Endothelial cell of umbilical vein (primary cell): Measurements from ENCODE around the gene ADAM22. TPM values are rescaled to one million over a fixed set of nuclear protein-coding genes. Genes with fewer than 3 reads are reported as not detected.

Source experiments
- BruUV-seq: library from RNA; stranded (reverse); fragments of 400-500 nt; replicated peaks from 2 replicates; lab custom pipeline; 2021; lab: Mats Ljungman, UMichigan
- CTCF ChIA-PET: fragments of 300-600, 350-600 bp; sonication (Branson Sonifier 250); formaldehyde crosslinking; loops from one replicate; lab custom pipeline; 2021; ENCODE audit warnings: antibody characterized with exemption, inconsistent platforms; lab: Charles Lee
- POLR2A ChIA-PET: fragments of 300-600, 350-600 bp; sonication (Branson Sonifier 250); formaldehyde crosslinking; loops from one replicate; lab custom pipeline; 2021; ENCODE audit warnings: antibody characterized with exemption, inconsistent platforms; lab: Charles Lee
- DNase-seq: peaks from one replicate; pipeline ENCODE4 v3.0.0-alpha.2; 2011; ENCODE audit warnings: low read depth, low spot score
- FAIRE-seq: peaks from 2 replicates; lab custom pipeline; 2011; peaks lifted over from hg19 to GRCh38; lab: Jason Lieb, UNC
- H2AFZ ChIP-seq: 2 replicates; pipeline ENCODE4 v1.6.0; 2012; ENCODE audit warnings: low read depth, low read length, control low read depth, inconsistent platforms
- H3K27ac ChIP-seq: 2 replicates; pipeline ENCODE4 v1.5.1; 2011; ENCODE audit warnings: low read depth, mild to moderate bottlenecking, control low read depth, low read length, moderate library complexity; ENCODE audit not compliant: insufficient read depth
- H3K27me3 ChIP-seq, 2 experiments: 2 replicates each; pipeline versions ENCODE4 v1.6.0 to v1.6.1; 2011; ENCODE audit warnings: low read length in 2 of 2, mixed read lengths in 1 of 2; ENCODE audit not compliant: control insufficient read depth in 2 of 2, insufficient read depth in 2 of 2
- H3K36me3 ChIP-seq, 2 experiments: 2 replicates in 1 of 2; 3 replicates in 1 of 2; pipeline ENCODE4 v1.5.1; 2011; ENCODE audit warnings: low read length in 2 of 2, mild to moderate bottlenecking in 1 of 2, moderate library complexity in 1 of 2; ENCODE audit not compliant: control insufficient read depth in 2 of 2, insufficient read depth in 2 of 2; ENCODE audit errors: extremely low read depth in 1 of 2
- H3K4me1 ChIP-seq: 3 replicates; pipeline ENCODE4 v1.5.1; 2011; ENCODE audit warnings: mild to moderate bottlenecking, low read length; ENCODE audit not compliant: control insufficient read depth, insufficient read depth; ENCODE audit errors: extremely low read depth
- H3K4me2 ChIP-seq: 2 replicates; pipeline ENCODE4 v1.6.1; 2011; ENCODE audit warnings: low read length, control low read depth, mixed read lengths; ENCODE audit not compliant: insufficient read depth
- H3K4me3 ChIP-seq, 3 experiments: fragments of 200-600 bp in 1 of 3; sonication (generic), shearing (Covaris generic) in 1 of 3; replicated peaks in 1 of 3; 2 replicates each; pipeline ENCODE4 v1.5.1; 2011 to 2016; ENCODE audit warnings: control low read depth in 3 of 3, low read length in 3 of 3, mild to moderate bottlenecking in 2 of 3, inconsistent platforms in 1 of 3, low read depth in 1 of 3, moderate library complexity in 1 of 3; ENCODE audit not compliant: insufficient read depth in 1 of 3
- H3K79me2 ChIP-seq: 2 replicates; pipeline ENCODE4 v1.6.0; 2012; ENCODE audit warnings: low read length, inconsistent platforms; ENCODE audit not compliant: control insufficient read depth, insufficient read depth
- H3K9ac ChIP-seq: replicated peaks from 2 replicates; pipeline ENCODE3; 2011; ENCODE audit warnings: low read length, control low read depth; ENCODE audit not compliant: insufficient read depth; ENCODE audit errors: extremely low read depth
- H3K9me1 ChIP-seq: replicated peaks from 3 replicates; pipeline ENCODE4 v1.6.0; 2011; ENCODE audit warnings: mild to moderate bottlenecking, low read length; ENCODE audit not compliant: control insufficient read depth, insufficient read depth; ENCODE audit errors: extremely low read depth
- H3K9me3 ChIP-seq: replicated peaks from 2 replicates; pipeline ENCODE4 v1.5.1; 2012; ENCODE audit warnings: low read length, inconsistent platforms; ENCODE audit not compliant: control insufficient read depth, insufficient read depth
- H4K20me1 ChIP-seq: replicated peaks from 2 replicates; pipeline ENCODE3; 2011; ENCODE audit warnings: mild to moderate bottlenecking, low read length; ENCODE audit not compliant: control insufficient read depth, insufficient read depth; ENCODE audit errors: extremely low read depth
- EZH2 ChIP-seq: IDR thresholded peaks from 2 replicates; pipeline ENCODE4 v1.6.1; 2012; ENCODE audit warnings: borderline replicate concordance, low read depth, mild to moderate bottlenecking, moderate library complexity, low read length, inconsistent platforms; ENCODE audit not compliant: severe bottlenecking
- FOS ChIP-seq: IDR thresholded peaks from 2 replicates; pipeline ENCODE4 v1.6.1; 2011; ENCODE audit warnings: mild to moderate bottlenecking, low read length, moderate library complexity, borderline replicate concordance; ENCODE audit not compliant: insufficient read depth
- GATA2 ChIP-seq: IDR thresholded peaks from 2 replicates; pipeline ENCODE4 v1.7.0; 2011; ENCODE audit warnings: low read depth, mild to moderate bottlenecking, moderate library complexity, mixed read lengths, low read length; ENCODE audit not compliant: insufficient read length, insufficient read depth
- JUN ChIP-seq: IDR thresholded peaks from 2 replicates; pipeline ENCODE4 v1.6.1; 2011; ENCODE audit warnings: borderline replicate concordance, low read depth; ENCODE audit not compliant: insufficient read length, insufficient read depth
- MYC ChIP-seq: IDR thresholded peaks from one replicate; pipeline ENCODE4 v1.6.1; 2011; ENCODE audit warnings: mild to moderate bottlenecking, low read depth, low read length
- POLR2A ChIP-seq: IDR thresholded peaks from 2 replicates; pipeline ENCODE4 v1.6.1; 2012; ENCODE audit warnings: low read depth, mild to moderate bottlenecking, control low read depth, low read length
- POLR2AphosphoS5 ChIP-seq: IDR thresholded peaks from 2 replicates; pipeline ENCODE4 v1.6.1; 2012; ENCODE audit warnings: low read depth, mild to moderate bottlenecking, control low read depth, low read length, moderate library complexity; ENCODE audit not compliant: insufficient read depth
- dilution Hi-C: fragments of 300-500 bp; cut with MboI; formaldehyde crosslinking; loops from one replicate; pipeline ENCODE4 v1.15.0; 2019; ENCODE audit warnings: low sequenced_read_pairs; ENCODE audit not compliant: extremely low pct_ligation_motif_present
- intact Hi-C: fragments of 100-400 bp; cut with micrococcal nuclease; formaldehyde crosslinking; loops from one replicate; pipeline ENCODE4 v1.10.0; 2022
- polyA plus RNA-seq, 4 experiments: library from polyadenylated mRNA; depleted of rRNA in 3 of 4; stranded (reverse) in 3 of 4; unstranded in 1 of 4; fragments of >200 nt; gene quantifications; 2 replicates each; pipeline versions ENCODE4 v1.2.1 to v1.2.3, GENCODE V29; 2011 to 2012; ENCODE audit warnings: missing spikeins in 1 of 4
- total RNA-seq: library from RNA; stranded (reverse); gene quantifications from 2 replicates; pipeline ENCODE4 v1.2.3, GENCODE V29; 2021
- TF ChIP-seq, protein P1 (sequence below), 2 donors: IDR thresholded peaks; 1 replicate in 1 of 2; 2 replicates in 1 of 2; pipeline ENCODE4 v1.5.1; 2011; ENCODE audit warnings: low read length in 2 of 2, mild to moderate bottlenecking in 2 of 2, moderate library complexity in 2 of 2, control low read depth in 1 of 2, inconsistent platforms in 1 of 2, low read depth in 1 of 2; ENCODE audit not compliant: insufficient read depth in 1 of 2; ENCODE audit errors: extremely low read depth in 1 of 2
- TF ChIP-seq, protein P2 (sequence below): IDR thresholded peaks from 2 replicates; pipeline ENCODE4 v1.6.1; 2011; ENCODE audit not compliant: insufficient read depth, insufficient read length

Gene ADAM22
- total and polyA plus RNA-seq, 2 donors (not counting 3 experiments of a cell fraction or from before 2014, with no cell fraction given), result 0.33 to 0.53 TPM

DNA sequence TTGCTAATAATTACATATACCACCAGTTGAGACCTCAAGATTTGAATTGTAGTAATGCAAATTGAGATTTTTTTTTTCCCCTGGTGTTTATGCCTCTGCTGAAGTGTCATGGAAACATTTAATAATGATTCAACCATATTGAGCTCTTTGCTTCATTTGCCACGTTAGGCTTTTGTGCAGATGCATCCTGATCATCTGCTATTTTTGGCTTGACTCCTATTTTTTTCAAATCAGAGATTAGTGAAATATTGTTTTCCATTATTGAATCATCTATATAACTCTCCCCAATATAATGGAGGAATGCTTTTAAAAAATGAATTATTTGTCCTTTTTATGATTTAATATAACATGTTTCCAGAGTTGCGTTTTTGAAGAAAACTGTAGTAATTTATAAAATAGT, 170.7 kb downstream of the ADAM22 start:
- CTCF ChIA-PET, result interaction anchor here (0.8 to 2.8 kb wide), 2 partner anchors 9 to 599 kb away, joined by 3 to 15 read pairs; no protein-coding TSS in a partner anchor
- FAIRE-seq (no peak), DNase-seq (peak; percentile 76)

DNA sequence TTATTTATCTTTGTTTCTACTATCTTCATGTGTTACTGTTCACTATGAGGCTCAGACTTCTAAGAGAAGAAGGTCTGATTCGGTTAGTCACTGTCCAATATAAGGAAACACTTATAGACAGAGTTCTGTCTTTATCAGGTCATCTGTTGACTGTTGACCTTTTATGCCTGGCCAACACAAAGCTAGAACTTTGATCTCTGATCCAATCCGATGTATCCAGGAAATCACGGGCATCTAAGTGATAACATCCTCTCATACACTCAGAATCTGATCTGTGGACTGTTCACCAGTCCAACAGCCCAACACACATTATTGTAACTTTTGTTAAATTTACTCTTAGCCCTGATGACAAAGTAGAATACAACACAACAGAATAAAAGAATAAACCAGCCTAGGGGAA, 171.2 kb downstream of the ADAM22 start:
- Histone ChIP-seq H3K27ac (no peak overlapping the region), H3K9me1 (no peaks in the 10 kb centered on the region), H4K20me1 (no peaks in the 10 kb centered on the region), H3K79me2 (no peaks in the 10 kb centered on the region), H3K4me1 (no peaks in the 10 kb centered on the region), H3K36me3 (no peaks in the 10 kb centered on the region), H3K4me2 (no peak overlapping the region), H3K9ac (no peak overlapping the region), H3K9me3 (no peaks in the 10 kb centered on the region), H3K4me3 (no peak overlapping the region), H3K27me3 (no peaks in the 10 kb centered on the region), H2AFZ (no peak overlapping the region)
- ChIA-PET CTCF (interaction anchor here (2.8 kb wide), 1 partner anchor 600 kb away, joined by 15 read pairs; no protein-coding TSS in a partner anchor), POLR2A (no interaction called here)
- BruUV-seq, result no TSS peak
- intact Hi-C loops, result no loop called here
- no peak for DNase-seq
- FAIRE-seq, result no peak
- no peak for TF ChIP-seq GATA2
- no peak for TF ChIP-seq POLR2A
- TF ChIP-seq, protein P1, sequence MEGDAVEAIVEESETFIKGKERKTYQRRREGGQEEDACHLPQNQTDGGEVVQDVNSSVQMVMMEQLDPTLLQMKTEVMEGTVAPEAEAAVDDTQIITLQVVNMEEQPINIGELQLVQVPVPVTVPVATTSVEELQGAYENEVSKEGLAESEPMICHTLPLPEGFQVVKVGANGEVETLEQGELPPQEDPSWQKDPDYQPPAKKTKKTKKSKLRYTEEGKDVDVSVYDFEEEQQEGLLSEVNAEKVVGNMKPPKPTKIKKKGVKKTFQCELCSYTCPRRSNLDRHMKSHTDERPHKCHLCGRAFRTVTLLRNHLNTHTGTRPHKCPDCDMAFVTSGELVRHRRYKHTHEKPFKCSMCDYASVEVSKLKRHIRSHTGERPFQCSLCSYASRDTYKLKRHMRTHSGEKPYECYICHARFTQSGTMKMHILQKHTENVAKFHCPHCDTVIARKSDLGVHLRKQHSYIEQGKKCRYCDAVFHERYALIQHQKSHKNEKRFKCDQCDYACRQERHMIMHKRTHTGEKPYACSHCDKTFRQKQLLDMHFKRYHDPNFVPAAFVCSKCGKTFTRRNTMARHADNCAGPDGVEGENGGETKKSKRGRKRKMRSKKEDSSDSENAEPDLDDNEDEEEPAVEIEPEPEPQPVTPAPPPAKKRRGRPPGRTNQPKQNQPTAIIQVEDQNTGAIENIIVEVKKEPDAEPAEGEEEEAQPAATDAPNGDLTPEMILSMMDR (IDR thresholded peaks at IDR 0.05; ENCODE audit: extremely low read depth in 1 of 2, insufficient read depth in 1 of 2, low read depth in 1 of 2, low read length in 2 of 2), result no peak
- no peak for TF ChIP-seq MYC
- TF ChIP-seq POLR2AphosphoS5, result no peak
- no peak for TF ChIP-seq EZH2
- no peak for TF ChIP-seq FOS
- TF ChIP-seq, protein P2, sequence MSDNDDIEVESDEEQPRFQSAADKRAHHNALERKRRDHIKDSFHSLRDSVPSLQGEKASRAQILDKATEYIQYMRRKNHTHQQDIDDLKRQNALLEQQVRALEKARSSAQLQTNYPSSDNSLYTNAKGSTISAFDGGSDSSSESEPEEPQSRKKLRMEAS, result no peak
- no peak for TF ChIP-seq JUN
- dilution Hi-C loops, result no loop called here

More for the DNA sequence above, 170.7 kb downstream of the ADAM22 start:
- H3K9me1 ChIP-seq, result no peaks in the 10 kb centered on the region
- no peak overlapping the region for H3K27ac ChIP-seq
- dilution Hi-C loops, result no loop called here
- POLR2A ChIA-PET, result no interaction called here
- H3K27me3 ChIP-seq, result no peaks in the 10 kb centered on the region
- no peaks in the 10 kb centered on the region for H4K20me1 ChIP-seq
- no peak overlapping the region for H3K4me2 ChIP-seq
- no peaks in the 10 kb centered on the region for H3K4me1 ChIP-seq
- intact Hi-C loops, result no loop called here
- H3K36me3 ChIP-seq, result no peaks in the 10 kb centered on the region
- H3K9ac ChIP-seq, result no peak overlapping the region
- H3K79me2 ChIP-seq, result no peaks in the 10 kb centered on the region
- H3K4me3 ChIP-seq, result no peak overlapping the region
- no peaks in the 10 kb centered on the region for H3K9me3 ChIP-seq
- TF ChIP-seq JUN, result peak; percentile 27
- TF ChIP-seq FOS, result no peak
- no TSS peak for BruUV-seq
- H2AFZ ChIP-seq, result no peak overlapping the region
